HEK293 (cell line): ENCODE results near the gene TMEM238.

Source experiments
- CTCF ChIA-PET: fragments of 350-600 bp; formaldehyde crosslinking; extraction: SDS; loops from one replicate; lab custom pipeline; 2021; ENCODE audit warnings: antibody characterized with exemption; lab: Yijun Ruan, JAX
- POLR2A ChIA-PET: fragments of 300-600 bp; formaldehyde crosslinking; extraction: SDS; loops from one replicate; lab custom pipeline; 2020; ENCODE audit warnings: antibody characterized with exemption, inconsistent platforms; lab: Yijun Ruan, JAX
- H3K27ac ChIP-seq: fragments of 200-500 bp; sonication (Bioruptor generic); 2 replicates; pipeline ENCODE4 v1.5.1; 2014; ENCODE audit warnings: low read depth, low read length, control low read depth, inconsistent platforms; ENCODE audit errors: extremely low read depth
- H3K36me3 ChIP-seq, 2 experiments: fragments of 200-500 bp in 1 of 2; sonication (Bioruptor generic) in 1 of 2; 1 replicate in 1 of 2; 2 replicates in 1 of 2; pipeline ENCODE4 v1.5.1; 2014 to 2017; ENCODE audit warnings: inconsistent platforms in 2 of 2, low read length in 2 of 2; ENCODE audit not compliant: control insufficient read depth in 2 of 2, insufficient read depth in 1 of 2
- H3K4me1 ChIP-seq: fragments of 200-500 bp; sonication (Bioruptor generic); 2 replicates; pipeline ENCODE4 v1.5.1; 2014; ENCODE audit warnings: mild to moderate bottlenecking, low read length, inconsistent platforms; ENCODE audit not compliant: control insufficient read depth, insufficient read depth
- H3K4me3 ChIP-seq: 2 replicates; pipeline ENCODE4 v1.5.1; 2011; ENCODE audit warnings: low read depth, mild to moderate bottlenecking, control low read depth, low read length, moderate library complexity
- H3K9me3 ChIP-seq: fragments of 200-500 bp; sonication (Bioruptor generic); 2 replicates; pipeline ENCODE4 v1.5.1; 2014; ENCODE audit warnings: low read depth, low read length, inconsistent platforms; ENCODE audit not compliant: control insufficient read depth, insufficient read depth
- AEBP2 ChIP-seq: fragments of 450-650 bp; formaldehyde crosslinking; IDR thresholded peaks from 2 replicates; pipeline ENCODE4 v1.5.1; 2016; ENCODE audit warnings: missing biosample characterization, missing genetic modification characterization, borderline replicate concordance
- GLIS1 ChIP-seq: fragments of 450-650 bp; formaldehyde crosslinking; IDR thresholded peaks from 2 replicates; pipeline ENCODE4 v1.5.1; 2016; ENCODE audit warnings: missing biosample characterization, missing genetic modification characterization
- KLF8 ChIP-seq: fragments of 450-650 bp; formaldehyde crosslinking; IDR thresholded peaks from 2 replicates; pipeline ENCODE4 v1.5.1; 2016; ENCODE audit warnings: missing biosample characterization, missing genetic modification characterization
- KLF9 ChIP-seq: fragments of 450-650 bp; formaldehyde crosslinking; IDR thresholded peaks from 2 replicates; pipeline ENCODE4 v1.5.1; 2016; ENCODE audit warnings: missing biosample characterization, missing genetic modification characterization, low read depth
- OVOL3 ChIP-seq: fragments of 450-650 bp; formaldehyde crosslinking; IDR thresholded peaks from 2 replicates; pipeline ENCODE4 v1.5.1; 2016; ENCODE audit warnings: missing biosample characterization, missing genetic modification characterization
- PRDM10 ChIP-seq: fragments of 450-650 bp; formaldehyde crosslinking; IDR thresholded peaks from 2 replicates; pipeline ENCODE4 v1.5.1; 2016; ENCODE audit warnings: missing biosample characterization, missing genetic modification characterization
- RBAK ChIP-seq: fragments of 450-650 bp; formaldehyde crosslinking; IDR thresholded peaks from 2 replicates; pipeline ENCODE4 v1.5.1; 2016; ENCODE audit warnings: missing biosample characterization, missing genetic modification characterization
- SP3 ChIP-seq: fragments of 450-650 bp; formaldehyde crosslinking; IDR thresholded peaks from 2 replicates; pipeline ENCODE4 v1.5.1; 2016; ENCODE audit warnings: missing biosample characterization, missing genetic modification characterization
- WT1 ChIP-seq: fragments of 450-650 bp; formaldehyde crosslinking; IDR thresholded peaks from 2 replicates; pipeline ENCODE4 v1.5.1; 2016; ENCODE audit warnings: missing biosample characterization, missing genetic modification characterization
- ZBTB10 ChIP-seq: fragments of 450-650 bp; formaldehyde crosslinking; IDR thresholded peaks from 2 replicates; pipeline ENCODE4 v1.5.1; 2016; ENCODE audit warnings: missing biosample characterization, missing genetic modification characterization
- ZBTB17 ChIP-seq: fragments of 450-650 bp; formaldehyde crosslinking; IDR thresholded peaks from 2 replicates; pipeline ENCODE4 v1.5.1; 2016; ENCODE audit warnings: missing biosample characterization, missing genetic modification characterization
- ZBTB26 ChIP-seq: fragments of 450-650 bp; formaldehyde crosslinking; optimal IDR thresholded peaks from 2 replicates; pipeline ENCODE3; 2016; ENCODE audit warnings: missing biosample characterization, mild to moderate bottlenecking, missing genetic modification characterization
- ZFP3 ChIP-seq: fragments of 450-650 bp; formaldehyde crosslinking; IDR thresholded peaks from 2 replicates; pipeline ENCODE4 v1.5.1; 2016; ENCODE audit warnings: low read depth, missing biosample characterization, missing genetic modification characterization
- ZNF132 ChIP-seq: fragments of 450-650 bp; formaldehyde crosslinking; IDR thresholded peaks from 2 replicates; pipeline ENCODE4 v1.5.1; 2017; ENCODE audit warnings: missing biosample characterization, missing genetic modification characterization, borderline replicate concordance
- ZNF24 ChIP-seq: fragments of 450-650 bp; formaldehyde crosslinking; IDR thresholded peaks from 2 replicates; pipeline ENCODE4 v1.5.1; 2016; ENCODE audit warnings: missing biosample characterization, missing genetic modification characterization
- ZNF341 ChIP-seq: fragments of 450-650 bp; formaldehyde crosslinking; IDR thresholded peaks from 2 replicates; pipeline ENCODE4; 2016; ENCODE audit warnings: low read depth, missing biosample characterization, missing genetic modification characterization
- ZNF561 ChIP-seq: fragments of 450-650 bp; IDR thresholded peaks from 2 replicates; pipeline ENCODE4 v1.5.1; 2018; ENCODE audit warnings: missing biosample characterization, missing genetic modification characterization, borderline replicate concordance
- ZNF664 ChIP-seq: fragments of 450-650 bp; formaldehyde crosslinking; IDR thresholded peaks from 2 replicates; pipeline ENCODE4 v1.5.1; 2016; ENCODE audit warnings: missing biosample characterization, missing genetic modification characterization
- ZNF670 ChIP-seq: fragments of 450-650 bp; formaldehyde crosslinking; IDR thresholded peaks from 2 replicates; pipeline ENCODE4 v1.5.1; 2016; ENCODE audit warnings: missing biosample characterization, missing genetic modification characterization, low read depth
- ZNF777 ChIP-seq: fragments of 450-650 bp; formaldehyde crosslinking; IDR thresholded peaks from 2 replicates; pipeline ENCODE4 v1.5.1; 2017; ENCODE audit warnings: missing biosample characterization, missing genetic modification characterization, borderline replicate concordance

Gene TMEM238

GRCh38 chr19:55355213-55355821 is 28.8 kb downstream of the TMEM238 start (continued):
- no peak for TF ChIP-seq AEBP2
- peak; percentile 23; the same call in 1 of the 2 replicates for TF ChIP-seq KLF8 (tag by site-specific recombination)
- no peak for TF ChIP-seq RBAK
- no peak for TF ChIP-seq OVOL3 (tag by site-specific recombination)
- TF ChIP-seq ZBTB10 = 0 out of 2 replicates have a peak, but pooled peaks have one; percentile 16
- TF ChIP-seq ZBTB17 = peak; percentile 73
- TF ChIP-seq GLIS1 (tag by site-specific recombination) = peak; percentile 30; the same call in 1 of the 2 replicates
- TF ChIP-seq ZNF670 (tag by site-specific recombination) = no peak
- TF ChIP-seq ZNF132 (tag by site-specific recombination) = no peak

GRCh38 chr19:55354698-55355212 is 29.3 kb downstream of the TMEM238 start, which contains the start of gene COX6B2:
COX6B2 (minus strand) TSS chr19:55354719; CDS start chr19:55354521, 198 bp downstream.
- Histone ChIP-seq H3K36me3 (no peaks in the 10 kb centered on the region), H3K9me3 (no peaks in the 10 kb centered on the region), H3K27ac (no peak within 1 kb of the TSS), H3K4me3 (peak within 1 kb of the TSS; percentile 54), H3K4me1 (peaks cover 8% of the 10 kb centered on the region; the same call in 1 of the 2 replicates)
- POLR2A ChIA-PET = no interaction called here
- CTCF ChIA-PET = interaction anchor here (0.6 to 1.3 kb wide), 2 partner anchors 59 to 144 kb away, joined by 3 read pairs; no protein-coding TSS in a partner anchor
- 0 out of 2 replicates have a peak, but pooled peaks have one; percentile 1 for TF ChIP-seq ZNF777 (tag by site-specific recombination)
- no peak for TF ChIP-seq ZFP3 (tag by site-specific recombination)

GRCh38 chr19:55353803-55354697 is 30.0 kb downstream of the TMEM238 start:
- peaks cover 0 to 2% of the 10 kb centered on the region in 2 experiments; a peak in 1 of 3 replicates for H3K36me3 ChIP-seq
- ChIA-PET POLR2A (interaction anchor here (1.6 to 7.7 kb wide), 3 partner anchors 15 to 53 kb away, joined by 6 to 95 read pairs (median 13); partner anchors contain the start of genes KMT5C and UBE2S), CTCF (interaction anchor here (0.6 kb wide), 1 partner anchor 50 kb away, joined by 3 read pairs; no protein-coding TSS in a partner anchor)
- peaks cover 8% of the 10 kb centered on the region; the same call in 1 of the 2 replicates for H3K4me1 ChIP-seq
- no peaks in the 10 kb centered on the region for H3K9me3 ChIP-seq
- H3K4me3 ChIP-seq = peak overlapping the region; percentile 54
- H3K27ac ChIP-seq = no peak overlapping the region
- TF ChIP-seq ZNF664 (tag by site-specific recombination) (no peak), ZBTB26 (tag by site-specific recombination) (peak; percentile 48), ZBTB17 (peak; percentile 47; the same call in 1 of the 2 replicates), KLF8 (tag by site-specific recombination) (peak; percentile 88), PRDM10 (tag by site-specific recombination) (peak; percentile 80), WT1 (tag by site-specific recombination) (0 out of 2 replicates have a peak, but pooled peaks have one; percentile 28), ZNF24 (tag by site-specific recombination) (no peak), KLF9 (peak; percentile 90), ZNF561 (tag by site-specific recombination) (no peak), SP3 (tag by site-specific recombination) (peak; percentile 94), ZNF341 (tag by site-specific recombination) (0 out of 2 replicates have a peak, but pooled peaks have one; percentile 46), ZNF777 (tag by site-specific recombination) (peak; percentile 67; the same call in 1 of the 2 replicates)
